GM12891 (cell line): ENCODE results near the gene MCUR1.
"Not testable (repeated sequence)": the region's sequence is repeated elsewhere in the genome, so short reads cannot be mapped to it uniquely, and the experiment has no call there.

Source experiments
- PAX5 ChIP-seq: IDR thresholded peaks from 2 replicates; pipeline ENCODE4 v1.6.1; 2011; ENCODE audit warnings: low read length, moderate library complexity, mild to moderate bottlenecking; ENCODE audit not compliant: insufficient read depth, severe bottlenecking
- POLR2A ChIP-seq: IDR thresholded peaks from 2 replicates; pipeline ENCODE4 v1.6.1; 2011; ENCODE audit warnings: low read depth, low read length, control low read depth
- POLR2AphosphoS5 ChIP-seq: IDR thresholded peaks from 2 replicates; pipeline ENCODE4 v1.6.1; 2011; ENCODE audit warnings: low read depth, low read length, control low read depth
- POU2F2 ChIP-seq: IDR thresholded peaks from 2 replicates; pipeline ENCODE4 v1.6.1; 2011; ENCODE audit warnings: low read depth, mild to moderate bottlenecking, control low read depth, low read length, moderate library complexity
- SPI1 ChIP-seq: IDR thresholded peaks from 2 replicates; pipeline ENCODE4 v1.6.1; 2011; ENCODE audit warnings: low read depth, low read length, control low read depth
- TAF1 ChIP-seq: IDR thresholded peaks from 2 replicates; pipeline ENCODE4 v1.6.1; 2011; ENCODE audit warnings: low read depth, low read length, control low read depth

GRCh38 chr6:13834018-13834417, 19.7 kb upstream of the MCUR1 start:
- not testable (repeated sequence) for TF ChIP-seq POLR2A, POLR2AphosphoS5, SPI1, POU2F2, TAF1, PAX5
